HL-60 (cell line): ENCODE measurements around the gene CLDN1.

Experiments used
- DNase-seq, 2 experiments: peaks; one replicate each; pipeline ENCODE4 v3.0.0-alpha.2; 2010 to 2020; ENCODE audit warnings: low read depth in 1 of 2, low spot score in 1 of 2
- H3K27ac ChIP-seq: fragments of 250-450 bp; sonication (Bioruptor Pico); replicated peaks from 2 replicates; pipeline ENCODE4 v1.5.1; 2020; ENCODE audit warnings: mild to moderate bottlenecking, moderate library complexity
- H3K27me3 ChIP-seq: fragments of 250-450 bp; sonication (Bioruptor Pico); 2 replicates; pipeline ENCODE4 v1.5.1; 2021; ENCODE audit warnings: mild to moderate bottlenecking, moderate library complexity; ENCODE audit not compliant: insufficient read depth, poor library complexity, severe bottlenecking
- H3K4me3 ChIP-seq: replicated peaks from 2 replicates; pipeline ENCODE4 v1.5.1; 2011; ENCODE audit warnings: mild to moderate bottlenecking, control low read depth, low read length; ENCODE audit not compliant: insufficient read depth
- CTCF ChIP-seq: IDR thresholded peaks from one replicate; pipeline ENCODE4 v1.5.1; 2011; ENCODE audit warnings: low read length, control low read depth, inconsistent platforms; ENCODE audit not compliant: insufficient read depth
- GABPA ChIP-seq: IDR thresholded peaks from 2 replicates; pipeline ENCODE4 v1.6.1; 2012; ENCODE audit warnings: low read depth
- POLR2AphosphoS5 ChIP-seq: IDR thresholded peaks from 2 replicates; pipeline ENCODE4 v1.6.1; 2012; ENCODE audit warnings: low read depth
- REST ChIP-seq: IDR thresholded peaks from 2 replicates; pipeline ENCODE4 v1.6.1; 2012; ENCODE audit warnings: low read depth; ENCODE audit not compliant: insufficient replicate concordance
- SPI1 ChIP-seq: IDR thresholded peaks from 2 replicates; pipeline ENCODE4 v1.6.1; 2012; ENCODE audit warnings: low read depth, mild to moderate bottlenecking, borderline replicate concordance

Gene CLDN1

GRCh38 chr3:190369668-190370295 lies 47.5 kb upstream of the CLDN1 start:
- Histone ChIP-seq H3K27me3 (no peaks in the 10 kb centered on the region), H3K4me3 (no peak overlapping the region), H3K27ac (no peak overlapping the region)
- no peak for DNase-seq
- TF ChIP-seq POLR2AphosphoS5 (no peak), REST (no peak), SPI1 (no peak), GABPA (no peak), CTCF (no peak)

- H3K4me3 ChIP-seq = no peak overlapping the region
- no peaks in the 10 kb centered on the region for H3K27me3 ChIP-seq
- no peak overlapping the region for H3K27ac ChIP-seq
- TF ChIP-seq REST = no peak
- TF ChIP-seq GABPA = no peak
- TF ChIP-seq SPI1 = no peak
- no peak for TF ChIP-seq CTCF
- TF ChIP-seq POLR2AphosphoS5 = no peak
- no peak for DNase-seq
Measured at GRCh38 chr3:190368881-190369280, 46.6 kb upstream of the CLDN1 start.

GRCh38 chr3:190366133-190366532 lies 43.9 kb upstream of the CLDN1 start:
- Histone ChIP-seq H3K4me3 (no peak overlapping the region), H3K27me3 (no peaks in the 10 kb centered on the region), H3K27ac (no peak overlapping the region)
- DNase-seq = no peak
- TF ChIP-seq CTCF = no peak
- TF ChIP-seq REST = no peak
- no peak for TF ChIP-seq POLR2AphosphoS5
- TF ChIP-seq SPI1 = no peak
- TF ChIP-seq GABPA = no peak
